ENCODE measurements around the gene RAB17.

DNA sequence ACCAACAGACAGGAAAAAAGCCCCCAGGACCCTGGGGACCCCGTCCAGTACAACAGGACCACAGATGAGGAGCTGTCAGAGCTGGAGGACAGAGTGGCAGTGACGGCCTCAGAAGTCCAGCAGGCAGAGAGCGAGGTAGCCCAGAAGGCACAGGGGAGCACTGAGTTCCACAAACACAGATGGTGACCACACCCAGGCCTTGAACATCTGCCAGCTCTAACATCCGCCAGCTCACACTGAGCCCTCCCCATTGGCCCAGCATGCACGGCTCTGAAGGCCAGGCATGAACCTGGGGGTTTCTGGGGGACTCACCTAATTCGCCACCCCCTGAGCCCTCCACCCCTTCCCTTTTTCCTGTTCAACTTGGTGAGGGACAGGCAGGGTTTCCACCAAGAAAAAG is 49.7 kb downstream of the RAB17 start:
- TF ChIP-seq CTCF (IDR thresholded peaks at IDR 0.05; ENCODE audit: low read length): no peak
- no peak for TF ChIP-seq EZH2 (IDR thresholded peaks at IDR 0.05; ENCODE audit: borderline replicate concordance, low read length)
